T-helper 2 cell treated with Interferon-gamma antibody and Interleukin-4, amounts not matched to agents 5 μg/mL and 100 μg/mL, for 36 hours (primary cell): Measurements from ENCODE around the gene SPAG16.

ENCODE experiments used
- DNase-seq: peaks from one replicate; pipeline ENCODE4 v3.0.0; 2021; ENCODE audit warnings: low spot score
- H3K27ac Mint-ChIP-seq: one replicate; pipeline ENCODE4 v1.8.0; 2021; ENCODE audit warnings: mild to moderate bottlenecking, mixed read lengths
- H3K27me3 Mint-ChIP-seq: one replicate; pipeline ENCODE4 v1.8.0; 2021; ENCODE audit warnings: low read depth, mixed read lengths
- H3K36me3 Mint-ChIP-seq: one replicate; pipeline ENCODE4 v1.8.0; 2021; ENCODE audit warnings: low read depth, mixed read lengths
- H3K4me1 Mint-ChIP-seq: one replicate; pipeline ENCODE4 v1.8.0; 2021; ENCODE audit warnings: low read depth, mixed read lengths
- H3K4me3 Mint-ChIP-seq: one replicate; pipeline ENCODE4 v1.8.0; 2022; ENCODE audit warnings: mild to moderate bottlenecking, moderate library complexity, mixed read lengths
- H3K9me3 Mint-ChIP-seq: one replicate; pipeline ENCODE4 v1.8.0; 2021; ENCODE audit warnings: mixed read lengths

SPAG16 gene

GRCh38 chr2:214201892-214202291, 917.6 kb downstream of the SPAG16 start:
- no peaks in the 10 kb centered on the region for H3K27me3 Mint-ChIP-seq
- peaks cover 5% of the 10 kb centered on the region for H3K9me3 Mint-ChIP-seq
- H3K36me3 Mint-ChIP-seq, result no peaks in the 10 kb centered on the region
- no peak for DNase-seq
- no peaks in the 10 kb centered on the region for H3K4me1 Mint-ChIP-seq
- H3K4me3 Mint-ChIP-seq, result no peak overlapping the region
- no peak overlapping the region for H3K27ac Mint-ChIP-seq

GRCh38 chr2:214203214-214203613, 919.0 kb downstream of the SPAG16 start:
- Mint-ChIP-seq H3K9me3 (peaks cover 5% of the 10 kb centered on the region), H3K27me3 (no peaks in the 10 kb centered on the region), H3K4me1 (no peaks in the 10 kb centered on the region), H3K27ac (no peak overlapping the region), H3K36me3 (no peaks in the 10 kb centered on the region), H3K4me3 (no peak overlapping the region)
- no peak for DNase-seq

- H3K4me3 Mint-ChIP-seq, result no peak overlapping the region
- H3K36me3 Mint-ChIP-seq, result no peaks in the 10 kb centered on the region
- no peaks in the 10 kb centered on the region for H3K27me3 Mint-ChIP-seq
- H3K9me3 Mint-ChIP-seq, result peaks cover 5% of the 10 kb centered on the region
- no peak overlapping the region for H3K27ac Mint-ChIP-seq
- DNase-seq, result no peak
- no peaks in the 10 kb centered on the region for H3K4me1 Mint-ChIP-seq
Measured at GRCh38 chr2:214203744-214204289, 919.6 kb downstream of the SPAG16 start.

GRCh38 chr2:214215107-214215506, 930.8 kb downstream of the SPAG16 start:
- no peak for DNase-seq
- Mint-ChIP-seq H3K36me3 (no peaks in the 10 kb centered on the region), H3K27ac (no peak overlapping the region), H3K27me3 (no peaks in the 10 kb centered on the region), H3K4me3 (no peak overlapping the region), H3K9me3 (no peaks in the 10 kb centered on the region), H3K4me1 (no peaks in the 10 kb centered on the region)

GRCh38 chr2:214217136-214217535, 932.9 kb downstream of the SPAG16 start:
- H3K9me3 Mint-ChIP-seq, result no peaks in the 10 kb centered on the region
- no peaks in the 10 kb centered on the region for H3K4me1 Mint-ChIP-seq
- DNase-seq, result no peak
- no peaks in the 10 kb centered on the region for H3K36me3 Mint-ChIP-seq
- H3K27me3 Mint-ChIP-seq, result no peaks in the 10 kb centered on the region
- no peak overlapping the region for H3K27ac Mint-ChIP-seq
- no peak overlapping the region for H3K4me3 Mint-ChIP-seq

- Mint-ChIP-seq H3K9me3 (no peaks in the 10 kb centered on the region), H3K4me3 (no peak overlapping the region), H3K27ac (no peak overlapping the region), H3K27me3 (no peaks in the 10 kb centered on the region), H3K36me3 (no peaks in the 10 kb centered on the region), H3K4me1 (no peaks in the 10 kb centered on the region)
- DNase-seq, result no peak
Measured at GRCh38 chr2:214217599-214217998, 933.3 kb downstream of the SPAG16 start.

GRCh38 chr2:214220251-214220650, 936.0 kb downstream of the SPAG16 start:
- no peaks in the 10 kb centered on the region for H3K36me3 Mint-ChIP-seq
- DNase-seq, result no peak
- no peak overlapping the region for H3K27ac Mint-ChIP-seq
- H3K27me3 Mint-ChIP-seq, result no peaks in the 10 kb centered on the region
- H3K4me1 Mint-ChIP-seq, result no peaks in the 10 kb centered on the region
- H3K4me3 Mint-ChIP-seq, result no peak overlapping the region
- H3K9me3 Mint-ChIP-seq, result no peaks in the 10 kb centered on the region

GRCh38 chr2:214226061-214226460, 941.8 kb downstream of the SPAG16 start:
- Mint-ChIP-seq H3K36me3 (no peaks in the 10 kb centered on the region), H3K9me3 (no peaks in the 10 kb centered on the region), H3K4me1 (no peaks in the 10 kb centered on the region), H3K4me3 (no peak overlapping the region), H3K27me3 (no peaks in the 10 kb centered on the region), H3K27ac (no peak overlapping the region)
- DNase-seq, result no peak

- no peaks in the 10 kb centered on the region for H3K36me3 Mint-ChIP-seq
- no peak for DNase-seq
- no peak overlapping the region for H3K27ac Mint-ChIP-seq
- H3K4me1 Mint-ChIP-seq, result no peaks in the 10 kb centered on the region
- H3K27me3 Mint-ChIP-seq, result no peaks in the 10 kb centered on the region
- no peak overlapping the region for H3K4me3 Mint-ChIP-seq
- H3K9me3 Mint-ChIP-seq, result no peaks in the 10 kb centered on the region
Measured at GRCh38 chr2:214232271-214232670, 948.0 kb downstream of the SPAG16 start.

GRCh38 chr2:214233164-214233563, 948.9 kb downstream of the SPAG16 start:
- H3K27ac Mint-ChIP-seq, result no peak overlapping the region
- DNase-seq, result no peak
- no peaks in the 10 kb centered on the region for H3K27me3 Mint-ChIP-seq
- no peak overlapping the region for H3K4me3 Mint-ChIP-seq
- no peaks in the 10 kb centered on the region for H3K4me1 Mint-ChIP-seq
- no peaks in the 10 kb centered on the region for H3K9me3 Mint-ChIP-seq
- H3K36me3 Mint-ChIP-seq, result no peaks in the 10 kb centered on the region

- DNase-seq, result no peak
- no peaks in the 10 kb centered on the region for H3K27me3 Mint-ChIP-seq
- no peaks in the 10 kb centered on the region for H3K36me3 Mint-ChIP-seq
- no peak overlapping the region for H3K27ac Mint-ChIP-seq
- H3K9me3 Mint-ChIP-seq, result no peaks in the 10 kb centered on the region
- H3K4me1 Mint-ChIP-seq, result no peaks in the 10 kb centered on the region
- no peak overlapping the region for H3K4me3 Mint-ChIP-seq
Measured at GRCh38 chr2:214242797-214243196, 958.5 kb downstream of the SPAG16 start.

GRCh38 chr2:214244847-214245246, 960.6 kb downstream of the SPAG16 start:
- no peak for DNase-seq
- Mint-ChIP-seq H3K27me3 (no peaks in the 10 kb centered on the region), H3K9me3 (no peaks in the 10 kb centered on the region), H3K36me3 (no peaks in the 10 kb centered on the region), H3K27ac (no peak overlapping the region), H3K4me1 (no peaks in the 10 kb centered on the region), H3K4me3 (no peak overlapping the region)

- no peaks in the 10 kb centered on the region for H3K4me1 Mint-ChIP-seq
- no peak for DNase-seq
- H3K27me3 Mint-ChIP-seq, result no peaks in the 10 kb centered on the region
- H3K4me3 Mint-ChIP-seq, result no peak overlapping the region
- no peaks in the 10 kb centered on the region for H3K9me3 Mint-ChIP-seq
- H3K27ac Mint-ChIP-seq, result no peak overlapping the region
- H3K36me3 Mint-ChIP-seq, result no peaks in the 10 kb centered on the region
Measured at GRCh38 chr2:214246417-214246816, 962.2 kb downstream of the SPAG16 start.

- Mint-ChIP-seq H3K4me1 (no peaks in the 10 kb centered on the region), H3K4me3 (no peak overlapping the region), H3K27me3 (no peaks in the 10 kb centered on the region), H3K36me3 (no peaks in the 10 kb centered on the region), H3K27ac (no peak overlapping the region), H3K9me3 (no peaks in the 10 kb centered on the region)
- no peak for DNase-seq
Measured at GRCh38 chr2:214247531-214247930, 963.3 kb downstream of the SPAG16 start.

- DNase-seq, result no peak
- Mint-ChIP-seq H3K27ac (no peak overlapping the region), H3K27me3 (no peaks in the 10 kb centered on the region), H3K4me1 (no peaks in the 10 kb centered on the region), H3K36me3 (no peaks in the 10 kb centered on the region), H3K9me3 (no peaks in the 10 kb centered on the region), H3K4me3 (no peak overlapping the region)
Measured at GRCh38 chr2:214255046-214255445, 970.8 kb downstream of the SPAG16 start.
